Upper lobe of left lung (tissue), 6 donors: ENCODE measurements around the gene COQ10A. TPM values are rescaled to one million over a fixed set of nuclear protein-coding genes. Genes with fewer than 3 reads are reported as not detected.

Source experiments
- ATAC-seq, 2 donors: fragments of 200-7000 bp; cut with Tn5 transposase; one replicate each; pipeline ENCODE4 v1.9.1; 2022; ENCODE audit warnings: mild to moderate bottlenecking in 2 of 2, moderate library complexity in 2 of 2; ENCODE audit not compliant: low FRiP score in 2 of 2
- DNase-seq, 2 donors: peaks; one replicate each; pipeline ENCODE4 v3.0.0-alpha.2; 2019 to 2020
- H3K27ac ChIP-seq, 4 donors: fragments of 200-600 bp; sonication (generic); one replicate each; pipeline ENCODE4 v1.5.1; 2016 to 2019
- H3K27me3 ChIP-seq, 4 donors: fragments of 200-600 bp; sonication (generic); one replicate each; pipeline ENCODE4 v1.5.1; 2017 to 2019
- H3K36me3 ChIP-seq, 4 donors: fragments of 200-600 bp; sonication (generic); one replicate each; pipeline ENCODE4 v1.5.1; 2016 to 2019
- H3K4me1 ChIP-seq, 4 donors: fragments of 200-600 bp; sonication (generic); one replicate each; pipeline ENCODE4 v1.5.1; 2018 to 2019
- H3K4me3 ChIP-seq, 4 donors: fragments of 200-600 bp; sonication (generic); one replicate each; pipeline ENCODE4 v1.5.1; 2017 to 2019; ENCODE audit warnings: mild to moderate bottlenecking in 2 of 4, moderate library complexity in 1 of 4
- H3K9me3 ChIP-seq, 4 donors: fragments of 200-600 bp; sonication (generic); one replicate each; pipeline ENCODE4 v1.5.1; 2018 to 2019
- EP300 ChIP-seq, 4 donors: sonication (generic); formaldehyde crosslinking; IDR thresholded peaks; one replicate each; pipeline ENCODE4 v1.5.1; 2017; ENCODE audit warnings: antibody characterized with exemption in 4 of 4, control low read depth in 2 of 4
- POLR2A ChIP-seq, 4 donors: fragments of 450-650 bp; IDR thresholded peaks; one replicate each; pipeline ENCODE4 v1.5.1; 2016 to 2017; ENCODE audit warnings: antibody characterized with exemption in 4 of 4, mild to moderate bottlenecking in 2 of 4
- POLR2AphosphoS5 ChIP-seq, 2 donors: sonication (generic); formaldehyde crosslinking; IDR thresholded peaks; one replicate each; pipeline ENCODE4 v1.5.1; 2017; ENCODE audit warnings: antibody characterized with exemption in 2 of 2
- WGBS, 2 donors: methylation state at CpG; one replicate each; pipeline ENCODE4 v1.1.5; 2017 to 2018; 5-methylcytosine and 5-hydroxymethylcytosine counted together
- total RNA-seq, 6 donors: library from RNA; depleted of rRNA in 4 of 6; stranded (reverse); fragments of >200 nt in 4 of 6; gene quantifications; one replicate each; pipeline versions ENCODE4 v1.1.0 to v1.2.1, GENCODE V29; 2016 to 2021
- TF ChIP-seq, protein P1 (sequence below), 6 experiments: fragments of 450-650 bp in 4 of 6; fragments of 200-600 bp in 2 of 6; sonication (generic) in 2 of 6; IDR thresholded peaks; one replicate each; pipeline ENCODE4 v1.5.1; 2016 to 2019; ENCODE audit warnings: antibody characterized with exemption in 6 of 6
- donor health status: DM: no; HTN: no; CAD: no; lungs with moderate emphysema.
- donor health status: DM: no; HTN: yes; CAD: no; lungs with severe emphysema.

COQ10A gene
- total RNA-seq, 6 donors from 2014 or later, result 12.8 to 26.3 (median 17.5) TPM

DNA sequence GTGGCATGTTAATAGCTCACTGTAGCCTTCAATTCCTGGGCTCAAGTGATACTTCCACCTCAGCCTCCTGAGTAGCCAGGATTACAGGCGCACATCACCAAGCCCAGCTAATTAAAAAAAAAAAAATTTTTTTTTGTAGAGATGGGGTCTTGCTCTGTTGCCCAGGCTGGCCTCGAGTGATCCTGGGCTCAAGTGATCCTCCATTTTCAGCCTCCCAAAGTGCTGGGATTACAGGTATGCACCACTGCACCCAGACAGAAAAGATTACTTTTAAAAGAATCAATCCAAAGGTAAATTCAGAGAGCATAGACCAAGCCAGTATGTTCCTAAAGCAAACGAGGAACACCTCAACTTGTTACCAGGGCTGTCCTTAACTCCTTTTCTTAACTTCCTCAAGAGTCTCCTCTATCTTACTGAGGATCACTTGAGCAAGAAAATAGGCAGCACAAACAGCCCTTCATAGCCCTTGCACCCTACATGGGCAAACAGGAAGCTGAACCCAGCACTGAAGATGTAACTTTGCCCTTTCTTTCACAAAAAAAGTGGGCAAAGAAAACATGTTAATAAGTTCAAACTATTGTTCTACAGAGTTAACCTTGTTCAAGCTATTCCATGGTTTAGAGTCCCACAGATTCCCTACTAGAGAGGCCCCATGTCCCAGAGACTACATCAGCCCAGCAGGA, 22.1 kb downstream of the COQ10A start:
- Histone ChIP-seq H3K9me3 (no peaks in the 10 kb centered on the region), H3K27ac (peak overlapping the region in 2 of 4 donors; percentile 13 to 44), H3K27me3 (no peaks in the 10 kb centered on the region), H3K36me3 (peaks cover 1 to 37% (median 20%) of the 10 kb centered on the region in 4 donors), H3K4me1 (peaks cover 16 to 78% (median 37%) of the 10 kb centered on the region in 4 donors), H3K4me3 (no peak overlapping the region)
- TF ChIP-seq POLR2A (IDR thresholded peaks at IDR 0.05) (no peak), EP300 (IDR thresholded peaks at IDR 0.05) (no peak), POLR2AphosphoS5 (IDR thresholded peaks at IDR 0.05) (no peak)
- TF ChIP-seq, protein P1, sequence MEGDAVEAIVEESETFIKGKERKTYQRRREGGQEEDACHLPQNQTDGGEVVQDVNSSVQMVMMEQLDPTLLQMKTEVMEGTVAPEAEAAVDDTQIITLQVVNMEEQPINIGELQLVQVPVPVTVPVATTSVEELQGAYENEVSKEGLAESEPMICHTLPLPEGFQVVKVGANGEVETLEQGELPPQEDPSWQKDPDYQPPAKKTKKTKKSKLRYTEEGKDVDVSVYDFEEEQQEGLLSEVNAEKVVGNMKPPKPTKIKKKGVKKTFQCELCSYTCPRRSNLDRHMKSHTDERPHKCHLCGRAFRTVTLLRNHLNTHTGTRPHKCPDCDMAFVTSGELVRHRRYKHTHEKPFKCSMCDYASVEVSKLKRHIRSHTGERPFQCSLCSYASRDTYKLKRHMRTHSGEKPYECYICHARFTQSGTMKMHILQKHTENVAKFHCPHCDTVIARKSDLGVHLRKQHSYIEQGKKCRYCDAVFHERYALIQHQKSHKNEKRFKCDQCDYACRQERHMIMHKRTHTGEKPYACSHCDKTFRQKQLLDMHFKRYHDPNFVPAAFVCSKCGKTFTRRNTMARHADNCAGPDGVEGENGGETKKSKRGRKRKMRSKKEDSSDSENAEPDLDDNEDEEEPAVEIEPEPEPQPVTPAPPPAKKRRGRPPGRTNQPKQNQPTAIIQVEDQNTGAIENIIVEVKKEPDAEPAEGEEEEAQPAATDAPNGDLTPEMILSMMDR (IDR thresholded peaks at IDR 0.05), result no peak
- no peak for DNase-seq
- ATAC-seq, result peak in 1 of 2 donors; percentile 51
- 57 to 66% methylated on average over 3 of the region's 3 CpGs for WGBS, 2 donors

DNA sequence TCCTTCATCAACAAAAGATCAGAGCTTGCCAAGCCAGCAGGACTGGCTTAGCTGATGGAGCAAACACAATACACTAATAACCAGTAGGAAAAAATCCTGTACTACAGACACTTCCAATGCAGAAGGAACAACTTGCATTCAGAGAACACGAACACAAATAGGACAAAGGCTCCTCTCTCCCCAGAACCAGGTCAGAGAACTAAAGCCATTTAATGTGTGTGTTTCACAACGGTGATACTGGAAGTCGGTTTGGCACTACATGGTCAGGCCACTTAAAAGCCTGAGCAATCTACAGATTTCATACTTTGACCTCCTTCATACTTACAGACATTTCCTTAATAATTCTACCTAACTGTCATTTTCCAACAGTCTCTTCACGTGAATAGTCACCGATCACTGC, 27.1 kb downstream of the COQ10A start:
- H3K9me3 ChIP-seq, result no peaks in the 10 kb centered on the region
- no peak for ATAC-seq
- TF ChIP-seq EP300 (IDR thresholded peaks at IDR 0.05) (no peak), POLR2AphosphoS5 (IDR thresholded peaks at IDR 0.05) (no peak), POLR2A (IDR thresholded peaks at IDR 0.05) (no peak)
- TF ChIP-seq, protein P1 (IDR thresholded peaks at IDR 0.05), result no peak
- peaks cover 40 to 70% (median 41%) of the 10 kb centered on the region in 4 donors for H3K4me1 ChIP-seq
- WGBS, 2 donors, result 63 to 82% methylated on average over 5 of the region's 5 CpGs
- H3K27ac ChIP-seq, result no peak overlapping the region
- H3K36me3 ChIP-seq, result peaks cover 0 to 34% (median 5%) of the 10 kb centered on the region in 4 donors
- no peak overlapping the region for H3K4me3 ChIP-seq
- no peaks in the 10 kb centered on the region for H3K27me3 ChIP-seq
- DNase-seq, result no peak

DNA sequence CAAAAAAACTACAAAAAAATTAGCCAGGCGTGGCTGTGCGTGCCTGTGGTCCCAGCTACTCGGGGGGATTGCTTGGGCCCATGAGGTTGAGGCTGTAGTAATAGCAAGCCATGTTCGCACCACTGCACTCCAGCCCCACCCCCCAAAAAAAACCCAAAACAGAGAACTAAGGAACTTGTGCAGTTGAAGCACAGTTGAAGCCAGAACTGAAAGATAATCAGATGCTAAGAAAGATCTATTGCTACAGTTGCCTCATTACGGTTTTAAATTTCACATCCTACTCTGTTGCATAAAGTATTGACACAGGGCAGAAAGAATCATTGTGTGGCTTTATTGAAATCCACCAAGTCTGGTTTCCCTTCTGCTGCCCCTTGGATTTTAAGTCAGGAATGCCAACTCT, 29.6 kb downstream of the COQ10A start:
- WGBS, 2 donors, result 53 to 70% methylated on average over 4 to 5 of the region's 5 CpGs
- ATAC-seq, result no peak
- Histone ChIP-seq H3K27ac (no peak overlapping the region), H3K4me1 (peaks cover 46 to 66% (median 49%) of the 10 kb centered on the region in 4 donors), H3K4me3 (no peak overlapping the region), H3K27me3 (no peaks in the 10 kb centered on the region), H3K9me3 (no peaks in the 10 kb centered on the region), H3K36me3 (peaks cover 0 to 29% (median 2%) of the 10 kb centered on the region in 4 donors)
- TF ChIP-seq, protein P1 (IDR thresholded peaks at IDR 0.05), result no peak
- TF ChIP-seq POLR2AphosphoS5 (IDR thresholded peaks at IDR 0.05) (no peak), EP300 (IDR thresholded peaks at IDR 0.05) (no peak), POLR2A (IDR thresholded peaks at IDR 0.05) (no peak)
- no peak for DNase-seq

- ATAC-seq, result no peak
- no peaks in the 10 kb centered on the region for H3K9me3 ChIP-seq
- H3K27me3 ChIP-seq, result no peaks in the 10 kb centered on the region
- WGBS, 2 donors, result 87 to 92% methylated on average over 8 of the region's 8 CpGs
- peaks cover 0 to 25% (median 2%) of the 10 kb centered on the region in 4 donors for H3K36me3 ChIP-seq
- no peak for TF ChIP-seq POLR2A (IDR thresholded peaks at IDR 0.05)
- TF ChIP-seq POLR2AphosphoS5 (IDR thresholded peaks at IDR 0.05), result no peak
- no peak for TF ChIP-seq EP300 (IDR thresholded peaks at IDR 0.05)
- TF ChIP-seq, protein P1 (IDR thresholded peaks at IDR 0.05), result no peak
- no peak overlapping the region for H3K27ac ChIP-seq
- DNase-seq, result no peak
- H3K4me3 ChIP-seq, result no peak overlapping the region
- H3K4me1 ChIP-seq, result peaks cover 37 to 69% (median 49%) of the 10 kb centered on the region in 4 donors
These were observed 30.7 kb downstream of the COQ10A start for GRCh38 chr12:56297400-56297799.
